HFF-Myc (cell line): Measurements from ENCODE around the gene OPA1.

Experiments used
- DNase-seq: peaks from one replicate; pipeline ENCODE4 v3.0.0-alpha.2; 2011; ENCODE audit warnings: low read depth; ENCODE audit errors: extremely low read depth
- H3K4me3 ChIP-seq: replicated peaks from 2 replicates; pipeline ENCODE4 v1.5.1; 2011; ENCODE audit warnings: low read depth, mild to moderate bottlenecking, control low read depth, low read length
- TF ChIP-seq, protein P1 (sequence below): IDR thresholded peaks from 2 replicates; pipeline ENCODE4 v1.5.1; 2012; ENCODE audit warnings: mild to moderate bottlenecking, low read depth, low read length, control low read depth; ENCODE audit errors: missing control alignments

OPA1 gene

DNA sequence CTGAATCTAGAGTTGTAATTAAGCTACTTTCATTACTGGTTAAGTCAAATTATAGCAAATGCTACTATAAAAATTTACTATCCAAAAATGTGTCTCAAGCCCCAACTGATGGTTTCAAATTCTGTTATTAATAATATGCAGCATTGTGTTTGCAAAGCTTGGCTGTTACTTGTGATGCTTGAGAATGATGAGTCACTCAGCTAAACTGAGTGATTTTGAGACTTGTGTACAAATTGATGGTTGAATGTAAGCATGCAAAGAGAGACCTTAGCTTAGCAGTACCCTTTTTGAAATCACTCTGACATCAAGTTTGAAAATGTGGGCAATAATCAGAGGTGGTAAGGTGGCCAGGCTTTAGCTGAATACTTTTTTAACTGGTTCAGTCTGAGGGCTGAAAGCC is 27.6 kb downstream of the OPA1 start:
- TF ChIP-seq, protein P1, sequence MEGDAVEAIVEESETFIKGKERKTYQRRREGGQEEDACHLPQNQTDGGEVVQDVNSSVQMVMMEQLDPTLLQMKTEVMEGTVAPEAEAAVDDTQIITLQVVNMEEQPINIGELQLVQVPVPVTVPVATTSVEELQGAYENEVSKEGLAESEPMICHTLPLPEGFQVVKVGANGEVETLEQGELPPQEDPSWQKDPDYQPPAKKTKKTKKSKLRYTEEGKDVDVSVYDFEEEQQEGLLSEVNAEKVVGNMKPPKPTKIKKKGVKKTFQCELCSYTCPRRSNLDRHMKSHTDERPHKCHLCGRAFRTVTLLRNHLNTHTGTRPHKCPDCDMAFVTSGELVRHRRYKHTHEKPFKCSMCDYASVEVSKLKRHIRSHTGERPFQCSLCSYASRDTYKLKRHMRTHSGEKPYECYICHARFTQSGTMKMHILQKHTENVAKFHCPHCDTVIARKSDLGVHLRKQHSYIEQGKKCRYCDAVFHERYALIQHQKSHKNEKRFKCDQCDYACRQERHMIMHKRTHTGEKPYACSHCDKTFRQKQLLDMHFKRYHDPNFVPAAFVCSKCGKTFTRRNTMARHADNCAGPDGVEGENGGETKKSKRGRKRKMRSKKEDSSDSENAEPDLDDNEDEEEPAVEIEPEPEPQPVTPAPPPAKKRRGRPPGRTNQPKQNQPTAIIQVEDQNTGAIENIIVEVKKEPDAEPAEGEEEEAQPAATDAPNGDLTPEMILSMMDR = no peak
- no peak overlapping the region for H3K4me3 ChIP-seq

DNA sequence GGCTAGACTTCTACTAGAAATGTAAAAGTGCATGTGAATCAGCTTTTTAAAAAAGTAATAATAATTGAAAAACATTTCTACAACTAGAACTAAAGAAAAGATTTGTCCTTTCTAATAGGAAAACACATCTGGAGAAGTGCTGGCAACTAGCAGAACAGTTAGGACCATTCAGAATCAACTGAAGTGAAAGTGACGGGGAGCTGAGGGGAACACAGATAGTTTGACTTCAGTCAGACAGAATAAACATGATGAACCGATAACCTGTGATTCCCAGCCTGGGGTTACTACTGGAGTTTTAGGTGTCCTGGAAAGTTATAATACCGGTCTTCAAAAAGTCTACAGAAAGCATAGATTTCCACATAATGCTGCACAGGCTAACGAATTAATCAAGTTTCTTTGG is 28.1 kb downstream of the OPA1 start:
- DNase-seq = no peak
- H3K4me3 ChIP-seq = no peak overlapping the region
- TF ChIP-seq, protein P1 = no peak

More for the DNA sequence above, 27.6 kb downstream of the OPA1 start:
- DNase-seq = no peak

DNA sequence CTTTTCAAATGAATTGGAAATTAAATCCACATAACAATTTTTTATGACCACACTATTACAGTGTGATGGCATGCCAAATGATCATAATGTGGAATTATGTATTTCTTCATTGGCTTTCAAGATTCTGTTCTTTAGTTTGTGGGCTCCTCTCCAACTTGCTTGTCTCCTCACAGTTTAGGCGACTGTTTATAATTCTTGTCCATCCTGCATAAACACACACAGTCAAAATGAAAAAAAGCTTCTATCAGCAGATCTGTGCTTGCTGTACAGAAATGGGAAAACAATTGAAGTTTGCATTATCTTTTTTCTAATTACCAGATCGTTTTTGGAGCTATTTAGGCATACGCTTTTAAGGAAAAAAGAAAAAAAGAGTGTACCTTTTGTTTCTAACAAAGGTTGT is 37.0 kb downstream of the OPA1 start:
- TF ChIP-seq, protein P1 = no peak
- no peak overlapping the region for H3K4me3 ChIP-seq
- no peak for DNase-seq

DNA sequence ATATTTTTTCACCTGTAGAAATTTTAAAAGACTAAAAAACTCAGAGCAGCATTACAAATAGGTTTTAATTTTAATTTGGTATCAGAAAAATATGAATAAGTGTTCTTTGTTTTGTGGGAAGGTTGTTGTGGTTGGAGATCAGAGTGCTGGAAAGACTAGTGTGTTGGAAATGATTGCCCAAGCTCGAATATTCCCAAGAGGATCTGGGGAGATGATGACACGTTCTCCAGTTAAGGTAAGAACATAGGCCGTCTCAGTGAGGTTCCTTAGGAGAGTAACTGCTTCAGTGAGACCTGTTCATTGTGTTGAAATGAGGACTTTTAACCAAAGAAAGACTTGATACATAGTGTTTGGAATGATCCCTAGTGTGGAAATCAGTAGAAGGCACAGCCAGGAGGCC is 44.8 kb downstream of the OPA1 start:
- DNase-seq = no peak
- TF ChIP-seq, protein P1 = no peak
- no peak overlapping the region for H3K4me3 ChIP-seq

DNA sequence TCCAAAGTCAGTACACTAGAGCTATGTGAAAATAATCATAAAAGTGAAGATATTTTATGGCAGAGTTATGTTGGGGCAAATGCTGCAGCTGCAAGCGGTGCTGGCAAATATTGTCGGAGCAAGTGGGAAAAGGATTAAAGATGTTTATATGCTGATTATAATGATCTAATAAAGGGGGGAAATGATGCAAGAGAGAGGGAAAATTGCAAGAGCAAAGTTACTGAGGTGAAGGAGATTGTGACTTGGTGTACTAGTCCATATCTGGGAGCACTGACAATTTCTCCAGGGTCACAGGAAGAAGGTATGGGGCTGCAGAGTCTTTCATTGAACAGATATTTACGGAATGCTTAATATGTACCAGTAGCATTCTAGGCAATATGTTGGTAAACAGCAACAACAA is 45.8 kb downstream of the OPA1 start:
- no peak for DNase-seq
- H3K4me3 ChIP-seq = no peak overlapping the region
- TF ChIP-seq, protein P1 = no peak

DNA sequence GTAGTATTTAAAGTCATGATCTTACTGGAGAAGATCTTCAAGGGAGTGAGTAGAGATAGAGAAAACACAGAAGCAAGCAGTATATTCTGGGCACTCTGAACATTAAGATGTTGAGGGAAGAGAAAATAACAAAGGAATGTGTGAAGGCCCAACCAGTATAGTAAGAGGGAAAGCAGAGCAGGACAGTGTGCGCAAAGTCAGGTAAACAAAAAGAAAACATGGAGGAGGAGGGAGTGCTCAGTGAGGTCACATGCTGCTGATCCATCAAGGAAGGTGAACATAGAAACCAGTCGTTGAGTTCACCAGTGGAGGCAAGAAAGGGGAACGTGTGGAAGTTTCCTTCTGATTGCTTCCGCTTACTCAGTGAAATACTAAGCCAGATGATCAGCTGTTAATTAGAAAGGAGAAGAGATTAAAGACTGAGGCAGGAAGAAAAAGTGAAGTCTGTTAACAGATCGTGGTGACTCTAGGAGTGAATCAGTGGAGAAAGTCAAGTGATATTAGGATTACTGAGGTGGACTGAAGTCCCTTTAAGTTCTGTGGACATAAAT is 47.2 kb downstream of the OPA1 start:
- H3K4me3 ChIP-seq = no peak overlapping the region
- TF ChIP-seq, protein P1 = no peak
- no peak for DNase-seq
